GM23248 (cell line): ENCODE measurements around the gene DNAJC1.

Experiments used
- EZH2 ChIP-seq: fragments of 200-600 bp; sonication (generic); IDR thresholded peaks from 2 replicates; pipeline ENCODE4 v1.6.1; 2018; ENCODE audit warnings: antibody characterized with exemption, mild to moderate bottlenecking; ENCODE audit not compliant: insufficient read depth, poor library complexity, severe bottlenecking
- EZH2phosphoT487 ChIP-seq: fragments of 200-600 bp; sonication (generic); IDR thresholded peaks from 2 replicates; pipeline ENCODE4 v1.6.1; 2018; ENCODE audit warnings: antibody characterized with exemption, moderate library complexity, mild to moderate bottlenecking, low read depth; ENCODE audit not compliant: insufficient read depth

DNA sequence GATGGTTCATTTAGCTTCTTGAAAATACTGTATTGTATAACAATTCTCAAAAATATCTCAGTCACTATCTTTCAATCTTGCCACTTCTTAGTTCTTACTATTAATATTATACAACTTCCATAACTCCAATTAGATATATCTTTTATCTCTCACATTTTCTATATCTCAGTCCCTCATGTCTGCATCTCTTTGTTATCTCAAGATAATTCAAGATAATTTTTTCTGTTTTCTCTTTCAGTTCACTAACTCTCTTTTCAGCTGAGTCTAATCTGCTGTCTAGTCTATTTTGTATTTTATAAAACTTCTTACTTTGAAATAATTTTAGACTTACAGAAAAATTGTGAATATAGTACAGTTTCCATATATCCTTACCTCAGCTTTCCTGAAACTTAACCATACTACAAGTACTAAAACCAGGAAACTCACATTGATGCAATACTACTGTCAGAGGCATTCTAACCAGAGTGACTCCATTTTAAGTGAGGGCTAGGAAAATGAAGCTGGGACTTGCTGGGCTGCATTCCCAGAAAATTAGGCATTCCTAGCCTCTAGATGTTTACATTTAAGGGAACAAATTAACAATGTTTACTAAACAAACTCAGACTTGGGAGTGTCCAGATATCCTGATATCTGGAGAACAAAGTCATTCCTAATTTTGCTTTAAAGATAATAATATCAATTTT, 38.4 kb downstream of the DNAJC1 start:
- TF ChIP-seq EZH2phosphoT487 (no peak), EZH2 (no peak)
